Activated CD4-positive, CD25-positive, alpha-beta regulatory T cell (primary cell): Measurements from ENCODE around the gene SLC10A3.

Experiments
- DNase-seq, 4 experiments: peaks; one replicate each; lab custom pipeline; 2025; lab: John Stamatoyannopoulos, UW

The SLC10A3 gene

GRCh38 chrX:154465601-154466000, 24.8 kb downstream of the SLC10A3 start:
- no peak for DNase-seq

DNA sequence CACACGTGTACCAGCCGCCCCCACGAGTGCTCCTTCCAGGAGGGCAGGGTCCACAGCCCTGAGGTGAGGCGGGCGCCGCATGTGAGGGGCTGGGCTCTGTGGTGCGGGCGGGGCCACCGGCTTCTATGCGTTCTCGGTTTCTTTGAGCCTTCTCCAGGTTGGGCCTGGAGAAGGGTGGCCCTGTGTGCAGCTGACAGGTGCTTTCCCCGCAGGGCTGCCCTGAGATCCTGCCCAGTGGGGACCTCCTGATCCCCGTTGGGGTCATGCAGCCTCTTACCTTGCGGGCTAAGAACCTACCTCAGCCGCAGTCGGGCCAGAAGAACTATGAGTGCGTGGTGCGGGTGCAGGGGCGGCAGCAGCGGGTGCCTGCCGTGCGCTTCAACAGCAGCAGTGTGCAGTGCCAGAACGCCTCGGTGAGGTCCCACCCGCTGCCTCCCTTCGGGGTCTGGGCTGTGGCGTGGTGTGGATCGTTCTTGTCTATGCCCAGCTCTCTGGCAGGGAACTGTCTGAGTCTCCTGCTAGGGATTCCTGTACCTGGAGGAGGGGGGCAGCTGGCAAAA, 25.5 kb downstream of the SLC10A3 start:
- DNase-seq = no peak

DNA sequence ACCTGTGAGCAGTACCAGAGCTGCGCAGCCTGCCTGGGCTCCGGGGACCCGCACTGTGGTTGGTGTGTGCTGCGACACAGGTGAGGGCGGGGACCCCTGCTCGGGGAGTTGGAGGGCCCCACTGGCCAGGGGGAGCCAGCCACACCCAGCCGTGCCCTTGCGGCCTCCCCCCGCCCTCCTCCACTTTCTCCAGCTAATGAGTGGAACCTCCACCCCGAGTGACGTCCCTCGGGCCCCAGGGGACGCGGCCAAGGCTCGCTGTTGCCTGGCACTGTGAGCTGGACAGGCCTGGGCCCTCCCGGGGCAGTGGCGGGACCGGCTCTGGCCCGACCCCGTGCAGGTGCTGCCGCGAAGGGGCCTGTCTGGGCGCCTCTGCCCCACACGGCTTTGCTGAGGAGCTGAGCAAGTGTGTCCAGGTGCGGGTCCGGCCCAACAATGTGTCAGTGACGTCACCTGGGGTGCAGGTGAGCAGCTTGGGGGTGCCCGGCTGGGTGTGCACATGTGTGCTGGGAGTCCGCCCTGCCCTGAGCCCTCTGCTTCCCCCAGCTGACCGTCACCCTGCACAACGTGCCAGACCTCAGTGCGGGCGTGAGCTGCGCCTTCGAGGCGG, 26.7 kb downstream of the SLC10A3 start:
- no peak for DNase-seq

DNA sequence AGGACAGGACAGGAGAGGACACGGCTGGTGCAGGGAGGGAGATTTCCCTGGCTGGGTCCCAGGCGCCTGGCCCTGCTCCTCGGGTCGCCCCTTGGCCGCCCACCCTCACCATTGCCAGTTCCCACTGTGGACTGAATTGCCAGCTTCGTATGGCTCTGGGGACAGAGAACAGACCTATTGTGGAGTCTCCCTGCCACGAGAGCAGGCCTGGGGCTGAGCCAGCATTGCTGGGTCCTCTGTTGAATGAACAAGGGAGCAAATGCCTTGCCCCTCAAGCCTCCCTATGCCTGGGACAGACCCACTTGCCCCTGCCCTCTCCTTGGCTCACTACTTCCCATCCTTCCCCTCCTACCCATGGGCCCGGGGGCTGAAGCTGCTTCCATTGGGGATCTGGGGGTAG, 28.0 kb downstream of the SLC10A3 start:
- DNase-seq = no peak

DNA sequence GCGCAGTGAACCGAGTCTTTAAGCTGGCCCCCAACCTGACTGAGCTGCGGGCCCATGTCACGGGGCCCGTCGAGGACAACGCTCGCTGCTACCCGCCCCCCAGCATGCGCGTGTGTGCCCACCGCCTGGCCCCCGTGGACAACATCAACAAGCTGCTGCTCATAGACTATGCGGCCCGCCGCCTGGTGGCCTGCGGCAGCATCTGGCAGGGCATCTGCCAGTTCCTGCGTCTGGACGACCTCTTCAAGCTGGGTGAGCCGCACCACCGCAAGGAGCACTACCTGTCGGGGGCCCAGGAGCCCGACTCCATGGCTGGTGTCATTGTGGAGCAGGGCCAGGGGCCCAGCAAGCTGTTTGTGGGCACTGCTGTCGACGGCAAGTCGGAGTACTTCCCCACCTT, 30.1 kb downstream of the SLC10A3 start:
- no peak for DNase-seq

DNA sequence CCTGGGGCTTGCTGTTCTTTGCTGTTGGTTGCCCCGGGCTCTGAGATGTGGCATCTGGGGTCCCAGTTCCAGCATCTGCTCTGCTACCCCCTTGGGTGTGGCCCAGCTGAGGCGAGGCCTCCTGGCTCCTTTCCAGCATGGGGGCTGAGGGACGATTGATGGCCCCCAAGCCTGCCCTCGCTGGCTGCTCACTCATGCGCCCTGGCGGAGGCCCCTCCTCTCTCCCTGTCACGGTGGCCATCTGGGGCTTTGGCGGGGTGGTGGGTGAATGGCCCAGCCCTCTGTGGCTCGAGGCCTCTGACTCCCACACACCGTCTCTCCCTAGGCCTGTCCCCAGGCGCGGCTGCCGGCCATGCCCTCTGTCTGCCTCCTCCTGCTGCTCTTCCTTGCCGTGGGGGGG, 30.6 kb downstream of the SLC10A3 start:
- no peak for DNase-seq

DNA sequence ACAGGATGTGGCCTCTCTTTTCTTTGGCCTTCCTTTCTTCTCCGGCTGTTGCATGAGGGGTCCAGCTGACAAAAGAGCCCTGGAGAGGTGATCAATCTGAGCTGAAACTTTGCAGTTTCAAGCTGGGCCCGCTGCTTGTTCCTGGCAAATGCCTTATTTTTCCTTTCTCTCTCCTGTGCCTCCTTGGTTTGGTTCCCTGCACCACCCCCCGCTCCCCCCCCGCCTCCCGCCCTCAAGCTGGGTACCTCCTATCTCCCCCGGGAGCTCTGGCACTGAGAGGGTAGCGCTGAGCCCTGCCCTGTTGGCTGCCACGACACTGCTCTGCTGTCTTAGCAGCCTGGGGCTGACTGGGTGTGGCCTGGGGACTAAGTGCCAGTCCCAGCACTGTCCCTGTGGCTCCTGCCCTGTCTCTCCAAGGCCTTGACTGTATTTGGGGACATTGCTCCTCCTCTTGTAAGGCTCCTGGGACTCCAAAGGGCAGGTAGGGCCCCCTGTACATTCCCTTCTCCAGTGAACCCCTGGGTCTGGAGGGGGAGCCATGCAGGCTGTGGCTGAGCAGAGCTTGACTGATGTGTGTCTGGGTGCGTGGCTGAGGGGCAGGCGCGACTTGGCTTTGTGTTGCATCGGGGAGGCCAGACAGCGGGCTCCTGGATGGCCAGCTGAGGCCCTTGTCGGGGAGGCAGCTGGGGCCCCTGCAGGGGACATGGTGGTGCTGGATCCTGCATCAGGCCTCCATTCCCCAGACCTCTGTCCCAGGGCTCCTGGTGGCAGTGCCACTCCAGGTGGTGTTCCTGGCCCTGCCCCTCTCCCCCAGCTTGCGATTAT, 31.3 kb downstream of the SLC10A3 start:
- DNase-seq = no peak

DNA sequence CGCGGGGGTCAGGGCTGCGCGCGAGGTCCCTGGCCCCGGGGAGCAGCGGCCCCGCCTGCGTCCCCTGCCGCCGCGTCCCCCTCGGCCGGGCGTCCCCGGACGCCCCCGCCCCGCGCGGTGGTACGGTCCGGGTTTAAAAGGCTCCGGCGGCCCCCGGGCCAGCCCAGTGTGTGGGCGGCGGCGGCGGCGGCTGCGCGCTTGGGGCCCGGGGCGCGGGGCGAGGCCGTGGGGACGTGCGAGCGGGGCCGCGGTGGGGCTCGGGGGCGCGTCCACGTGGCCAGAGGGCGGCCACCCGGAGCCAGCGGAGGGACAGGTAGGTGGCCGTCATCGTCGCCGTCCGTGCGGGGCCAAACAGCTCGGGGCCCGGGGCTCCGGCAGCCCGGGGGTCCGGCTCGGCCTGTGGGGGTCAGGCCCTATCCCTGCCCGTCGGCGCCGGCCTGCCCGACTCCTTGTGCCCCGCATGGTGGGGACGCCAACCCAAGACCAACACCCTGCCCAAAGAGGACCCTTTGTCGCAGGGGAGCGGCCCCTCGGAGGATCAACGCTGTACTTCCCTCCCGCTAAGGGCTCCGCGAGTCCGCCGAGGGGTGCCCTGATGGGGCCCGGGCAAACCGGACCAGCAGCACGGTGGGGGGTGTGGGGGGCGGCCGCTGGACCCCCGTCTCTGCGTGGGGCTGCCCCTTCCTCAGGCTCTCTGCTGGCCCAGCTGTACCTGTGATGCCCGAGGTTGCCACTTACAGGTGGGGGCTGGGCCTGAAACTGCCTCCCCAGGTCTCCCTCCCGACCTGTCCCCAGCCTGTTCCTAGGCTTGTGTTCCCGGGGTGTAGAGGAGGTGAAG, 32.1 kb downstream of the SLC10A3 start, which contains the start of gene PLXNA3:
TSS of gene PLXNA3 (plus strand) at position 166 of the 838 bp plus-strand sequence. CDS start 1,903 bp downstream, outside the sequence.
- peak; percentile 12 to 64 (median 48) for DNase-seq

DNA sequence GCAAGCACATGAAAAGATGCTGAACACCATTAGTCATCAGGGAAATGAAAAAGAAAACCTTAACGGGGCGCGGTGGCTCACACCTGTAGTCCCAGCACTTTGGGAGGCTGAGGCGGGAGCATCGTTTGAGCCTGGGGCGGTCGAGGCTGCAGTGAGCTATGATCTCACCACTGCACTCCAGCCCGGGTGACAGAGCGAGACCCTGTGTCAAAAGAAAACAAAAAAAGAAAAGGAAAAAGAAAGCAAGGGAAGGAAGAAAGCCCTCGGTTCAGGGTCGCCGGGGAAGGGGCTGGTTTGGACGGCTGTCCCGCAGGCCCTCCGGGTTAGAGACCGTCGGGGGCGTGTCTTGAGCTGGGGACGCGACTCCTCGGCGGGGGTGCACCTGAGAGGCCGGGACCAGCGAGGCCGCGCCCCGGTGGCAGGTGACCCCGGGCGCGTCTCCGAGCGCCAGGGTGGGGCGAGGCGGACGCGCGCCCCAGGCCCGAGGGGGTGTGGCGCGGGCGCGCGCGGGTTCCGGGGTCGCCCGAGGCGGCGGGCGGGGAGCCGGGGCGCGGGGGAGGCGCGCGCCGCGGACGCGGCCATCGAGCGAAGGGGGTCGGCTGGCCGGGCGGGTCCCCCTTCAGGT, 32.8 kb downstream of the SLC10A3 start:
- peak in 2 of 4 experiments; percentile 49 to 64 for DNase-seq

- no peak for DNase-seq
Observed at GRCh38 chrX:154452823-154453222, 37.6 kb downstream of the SLC10A3 start.

DNA sequence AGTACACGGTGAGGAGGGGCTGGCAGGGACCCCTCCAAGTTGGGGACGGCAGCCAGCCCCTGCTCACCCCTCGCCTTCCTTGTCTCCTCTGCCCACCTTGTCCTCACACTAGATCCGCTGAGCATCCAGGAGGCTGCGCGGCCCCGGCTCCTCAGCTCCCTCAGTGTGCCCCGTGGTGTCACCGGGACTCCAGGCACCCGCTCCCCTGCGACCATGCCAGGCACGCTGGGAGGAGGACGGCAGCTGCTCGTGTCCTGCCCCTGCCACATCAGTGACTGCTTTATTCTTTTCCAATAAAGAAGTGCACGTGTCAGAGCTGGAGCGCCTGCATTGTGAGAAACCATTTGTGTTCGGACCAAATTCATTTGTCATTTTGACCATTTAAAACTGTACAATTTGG, 40.1 kb downstream of the SLC10A3 start:
- no peak for DNase-seq

GRCh38 chrX:154449618-154450017, 40.8 kb downstream of the SLC10A3 start:
- DNase-seq = no peak

DNA sequence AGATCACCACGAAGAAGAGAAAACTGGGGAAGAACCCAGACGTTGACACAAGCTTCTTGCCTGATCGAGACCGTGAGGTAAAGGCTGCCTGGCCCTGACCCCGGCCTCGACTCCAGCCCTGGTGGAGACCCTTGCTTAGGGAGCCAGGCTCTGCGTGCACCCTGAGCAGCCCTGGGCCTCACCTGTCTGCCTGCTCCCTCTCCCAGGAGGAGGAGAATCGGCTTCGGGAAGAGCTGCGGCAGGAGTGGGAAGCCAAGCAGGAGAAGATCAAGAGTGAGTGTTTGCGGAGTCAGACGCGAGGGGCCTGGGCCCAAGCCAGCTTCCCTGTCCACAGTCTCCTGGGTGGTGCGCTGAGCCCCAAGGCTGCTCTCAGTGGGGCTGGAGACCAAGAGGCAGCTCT, 41.9 kb downstream of the SLC10A3 start:
- DNase-seq = no peak

GRCh38 chrX:154446430-154446829, 44.0 kb downstream of the SLC10A3 start:
- DNase-seq = no peak

DNA sequence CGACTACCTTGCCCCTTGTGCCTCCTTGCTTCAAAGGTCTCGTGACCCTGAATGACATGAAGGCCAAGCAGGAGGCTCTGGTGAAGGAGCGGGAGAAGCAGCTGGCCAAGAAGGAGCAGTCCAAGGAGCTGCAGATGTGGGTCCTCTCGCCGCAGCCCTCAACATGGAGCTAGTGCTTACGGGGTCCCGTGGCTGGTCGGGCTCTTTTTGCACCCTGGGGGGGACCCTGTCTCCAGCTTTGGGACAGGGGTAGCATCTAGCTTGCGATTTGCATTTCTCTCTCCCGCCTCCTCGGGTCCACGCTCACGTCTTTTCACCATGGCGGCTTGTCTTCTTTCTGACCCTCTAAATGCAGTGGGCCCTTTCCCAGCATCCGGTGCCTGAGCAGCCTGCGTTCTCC, 44.7 kb downstream of the SLC10A3 start:
- no peak for DNase-seq

GRCh38 chrX:154444755-154445246, 45.6 kb downstream of the SLC10A3 start:
- DNase-seq = no peak

DNA sequence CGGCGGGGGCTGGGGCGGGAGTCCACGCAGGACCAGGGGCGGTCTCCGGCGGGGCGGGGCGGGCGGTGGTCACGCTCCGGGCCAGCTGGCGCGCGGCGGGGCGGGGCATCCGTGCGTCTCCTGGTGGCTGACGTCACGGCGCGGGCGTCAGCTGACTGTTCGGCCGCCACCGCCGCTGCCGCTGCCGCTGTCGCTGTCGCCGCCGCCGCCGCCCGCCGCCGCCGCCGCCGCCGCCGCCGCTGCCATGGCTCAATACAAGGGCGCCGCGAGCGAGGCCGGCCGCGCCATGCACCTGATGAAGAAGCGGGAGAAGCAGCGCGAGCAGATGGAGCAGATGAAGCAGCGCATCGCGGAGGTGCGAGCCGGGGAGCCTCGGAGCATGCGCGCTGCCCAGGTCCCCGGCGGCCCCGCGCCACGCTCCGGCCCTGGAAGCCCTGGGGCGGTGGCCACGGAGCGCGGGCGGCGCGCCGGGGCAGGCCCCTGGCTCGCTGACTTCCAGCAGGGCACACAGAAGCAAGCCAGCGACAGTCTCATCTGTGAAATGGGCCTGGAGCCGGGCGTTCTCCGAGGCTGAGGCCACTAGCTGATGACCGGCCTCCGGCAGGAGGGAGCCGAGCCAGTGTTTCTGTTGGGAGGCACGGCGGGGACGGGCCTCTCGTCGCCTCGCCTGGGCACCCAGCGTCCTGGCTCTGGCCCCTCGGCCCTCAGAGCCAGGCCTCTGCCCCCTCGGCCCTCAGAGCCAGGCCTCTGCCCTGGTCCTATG, 46.3 kb downstream of the SLC10A3 start, which contains the start of gene FAM50A:
TSS of gene FAM50A (plus strand) at position 150 of the 763 bp plus-strand sequence. CDS start at position 245, 95 bp downstream.
- peak; percentile 24 to 48 (median 43) for DNase-seq

GRCh38 chrX:154443479-154443910, 46.9 kb downstream of the SLC10A3 start:
- DNase-seq = no peak

DNA sequence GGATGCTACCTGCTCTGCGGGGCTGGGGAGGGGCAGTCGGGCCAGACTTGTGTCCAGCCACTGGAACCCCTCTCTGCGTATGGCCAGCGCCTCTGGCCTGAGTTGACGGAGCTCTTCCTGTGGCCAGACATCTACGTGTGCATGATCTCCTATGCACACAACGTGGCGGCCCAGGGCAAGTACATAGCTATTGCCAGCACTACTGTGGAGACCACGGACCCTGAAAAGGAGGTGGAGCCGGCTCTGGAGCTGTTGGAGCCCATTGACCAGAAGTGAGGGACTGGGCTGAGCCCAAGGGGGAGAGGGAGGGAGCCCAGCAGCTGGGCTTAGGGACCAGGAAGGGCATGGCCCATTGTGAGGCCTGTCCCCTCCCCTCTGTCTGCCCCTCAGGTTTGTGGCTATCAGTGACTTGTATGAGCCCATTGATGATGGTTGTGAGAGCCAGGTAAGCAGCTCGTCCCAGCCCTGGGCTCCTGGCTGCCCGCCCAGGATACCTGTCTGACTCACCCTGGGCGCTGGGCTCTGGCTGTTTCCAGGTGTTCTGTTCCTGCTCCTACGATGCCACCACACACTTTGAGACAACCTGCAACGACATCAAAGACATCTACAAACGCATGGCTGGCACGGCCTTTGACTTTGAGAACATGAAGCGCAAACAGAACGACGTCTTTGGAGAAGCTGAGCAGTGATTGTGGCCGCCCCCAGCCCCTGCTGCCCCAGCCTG, 48.3 kb downstream of the SLC10A3 start:
- DNase-seq = no peak

- DNase-seq = no peak
Observed at GRCh38 chrX:154441564-154441963, 48.9 kb downstream of the SLC10A3 start.
